HepG2 (cell line): ENCODE results near the gene TUFM. TPM values are rescaled to one million over a fixed set of nuclear protein-coding genes. Genes with fewer than 3 reads are reported as not detected.

Experiments
- GFI1 ChIP-seq: sonication (generic); formaldehyde crosslinking; IDR thresholded peaks from 2 replicates; pipeline ENCODE4 v1.5.0; 2020; ENCODE audit warnings: missing genetic modification reagents, mild to moderate bottlenecking, borderline replicate concordance
- MATR3 ChIP-seq: sonication (generic); formaldehyde crosslinking; IDR thresholded peaks from 2 replicates; pipeline ENCODE4 v1.4.0; 2020; ENCODE audit warnings: missing genetic modification reagents
- NPAS2 ChIP-seq: sonication (generic); formaldehyde crosslinking; IDR thresholded peaks from 2 replicates; pipeline ENCODE4 v1.8.0; 2022; ENCODE audit warnings: mild to moderate bottlenecking, missing genetic modification reagents, borderline replicate concordance
- SP1 ChIP-seq, 2 experiments: fragments of 450-650 bp in 1 of 2; sonication (generic) in 1 of 2; formaldehyde crosslinking in 1 of 2; IDR thresholded peaks; 2 replicates each; pipeline versions ENCODE4 v1.4.0 to v1.6.1; 2016 to 2020; ENCODE audit warnings: missing genetic modification reagents in 1 of 2
- ZBTB8A ChIP-seq: sonication (generic); formaldehyde crosslinking; IDR thresholded peaks from 2 replicates; pipeline ENCODE4 v1.4.0; 2020; ENCODE audit warnings: mild to moderate bottlenecking, low read depth, missing genetic modification reagents, borderline replicate concordance
- ZNF432 ChIP-seq: sonication (generic); formaldehyde crosslinking; IDR thresholded peaks from 2 replicates; pipeline ENCODE4 v1.5.0; 2020; ENCODE audit warnings: missing genetic modification reagents, mild to moderate bottlenecking, borderline replicate concordance
- ZNF460 ChIP-seq: sonication (generic); formaldehyde crosslinking; IDR thresholded peaks from 2 replicates; pipeline ENCODE4 v1.5.1; 2020; ENCODE audit warnings: missing genetic modification reagents, mild to moderate bottlenecking, borderline replicate concordance
- ZNF781 ChIP-seq: sonication (generic); formaldehyde crosslinking; IDR thresholded peaks from 2 replicates; pipeline ENCODE4 v1.5.1; 2020; ENCODE audit warnings: borderline replicate concordance, mild to moderate bottlenecking, missing genetic modification reagents; ENCODE audit errors: not compliant biosample characterization
- ZSCAN21 ChIP-seq: sonication (generic); formaldehyde crosslinking; IDR thresholded peaks from 2 replicates; pipeline ENCODE4 v1.8.0; 2022; ENCODE audit warnings: mild to moderate bottlenecking, missing genetic modification reagents, moderate library complexity, borderline replicate concordance
- polyA plus RNA-seq, 8 experiments: library from polyadenylated mRNA; depleted of rRNA in 3 of 8; stranded (reverse) in 7 of 8; unstranded in 1 of 8; fragments of >200 nt; fragmentation: Illumina TruSeq in 4 of 8; extraction: Trizol in 4 of 8; gene quantifications; 2 replicates each; pipeline versions ENCODE4 v1.2.1 to v1.2.3, GENCODE V29; 2011 to 2016; ENCODE audit warnings: low read depth in 4 of 8, missing spikeins in 1 of 8, mixed read lengths in 1 of 8; ENCODE audit not compliant: insufficient read depth in 1 of 8
- total RNA-seq, 5 experiments: library from RNA; depleted of rRNA; stranded (reverse); fragments of >200 nt; fragmentation: Illumina TruSeq; extraction: Trizol; gene quantifications; 2 replicates each; pipeline ENCODE4 v1.2.3, GENCODE V29; 2016; ENCODE audit warnings: low read depth in 1 of 5
- TF ChIP-seq, protein P1 (sequence below): sonication (generic); formaldehyde crosslinking; IDR thresholded peaks from 2 replicates; pipeline ENCODE4 v1.5.0; 2020; ENCODE audit warnings: missing genetic modification reagents, mild to moderate bottlenecking, borderline replicate concordance
- TF ChIP-seq, protein P2 (sequence below): sonication (generic); formaldehyde crosslinking; IDR thresholded peaks from 2 replicates; pipeline ENCODE4 v1.8.0; 2022; ENCODE audit warnings: missing genetic modification reagents, low read depth, mild to moderate bottlenecking, borderline replicate concordance
- TF ChIP-seq, protein P3 (sequence below), 2 experiments: sonication (generic) in 1 of 2; formaldehyde crosslinking in 1 of 2; IDR thresholded peaks; 2 replicates each; pipeline versions ENCODE4 v1.4.0 to v1.6.1; 2018 to 2020; ENCODE audit warnings: missing genetic modification reagents in 2 of 2, borderline replicate concordance in 1 of 2, low read depth in 1 of 2, mild to moderate bottlenecking in 1 of 2, missing biosample characterization in 1 of 2
- TF ChIP-seq, protein P4 (sequence below): sonication (generic); formaldehyde crosslinking; IDR thresholded peaks from 2 replicates; pipeline ENCODE4 v1.4.0; 2020; ENCODE audit warnings: missing genetic modification reagents
- TF ChIP-seq, protein P5 (sequence below): sonication (generic); formaldehyde crosslinking; IDR thresholded peaks from 2 replicates; pipeline ENCODE4 v1.8.1; 2023; ENCODE audit warnings: mild to moderate bottlenecking, missing genetic modification reagents
- TF ChIP-seq, protein P6 (sequence below): sonication (generic); formaldehyde crosslinking; conservative IDR thresholded peaks from 2 replicates; pipeline ENCODE4 v1.5.0; 2020; ENCODE audit warnings: missing genetic modification reagents
- TF ChIP-seq, protein P7 (sequence below): sonication (generic); formaldehyde crosslinking; IDR thresholded peaks from 2 replicates; pipeline ENCODE4 v1.5.0; 2020; ENCODE audit warnings: missing genetic modification reagents

TUFM gene
- total and polyA plus RNA-seq, 2 of the 13 experiments (the other 11 are each of a cell fraction or from before 2014, with no cell fraction given) = 206 to 298 TPM

DNA sequence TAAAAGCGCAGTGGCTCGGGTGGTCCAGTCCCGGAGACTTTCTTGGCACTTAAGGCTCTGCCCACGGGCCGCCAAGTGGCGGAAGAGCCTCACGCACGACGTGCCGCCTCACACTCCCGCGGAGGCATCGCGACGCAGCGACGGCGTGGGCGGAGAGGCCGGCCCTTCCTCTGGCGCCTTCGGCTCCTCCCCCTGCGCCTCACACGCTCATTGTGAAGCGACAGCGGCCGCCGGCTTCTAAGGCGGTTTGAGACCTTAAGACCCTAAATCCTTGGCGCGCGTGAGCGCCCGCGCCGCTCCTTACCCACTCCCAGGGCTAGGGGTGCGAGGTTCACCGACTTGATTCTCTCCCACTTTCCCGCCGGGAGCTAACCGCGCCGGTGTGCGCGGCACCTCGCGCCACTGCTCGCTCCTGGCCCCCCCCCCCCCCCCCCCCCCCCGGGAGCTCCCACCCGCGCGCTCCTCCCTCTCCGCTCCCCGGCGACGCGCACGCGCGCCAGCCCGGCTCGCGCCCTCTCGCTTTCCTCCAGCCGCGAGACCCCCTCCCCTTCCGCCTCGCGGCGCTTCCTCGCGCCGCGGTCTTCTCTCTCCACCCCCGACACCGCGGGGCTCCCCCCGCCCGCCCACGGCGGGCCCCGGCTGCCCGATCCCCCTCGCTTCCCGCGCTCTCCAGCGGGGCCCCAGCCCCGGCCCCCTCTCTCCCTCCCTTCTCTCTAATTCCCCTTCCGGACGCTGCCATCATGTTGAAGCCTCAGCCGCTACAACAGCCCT, 23.4 kb downstream of the TUFM start, which contains the start of gene ATXN2L (continued):
- TF ChIP-seq NPAS2 = no peak
- TF ChIP-seq ZNF432 (CRISPR knock-in tag) = no peak
- TF ChIP-seq, protein P1, sequence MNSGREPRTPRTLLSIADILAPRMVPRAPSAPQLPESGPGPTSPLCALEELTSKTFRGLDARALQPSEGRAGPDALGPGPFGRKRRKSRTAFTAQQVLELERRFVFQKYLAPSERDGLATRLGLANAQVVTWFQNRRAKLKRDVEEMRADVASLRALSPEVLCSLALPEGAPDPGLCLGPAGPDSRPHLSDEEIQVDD = peak; percentile 90; the same call in 1 of the 2 replicates
- no peak for TF ChIP-seq ZNF460 (CRISPR knock-in tag)
- TF ChIP-seq GFI1 (CRISPR knock-in tag) = peak; percentile 70; the same call in 1 of the 2 replicates
- no peak for TF ChIP-seq SP1 (IDR thresholded peaks at IDR 0.05)
- peak; percentile 100 for TF ChIP-seq SP1 (CRISPR knock-in tag; IDR thresholded peaks at IDR 0.05)
- TF ChIP-seq, protein P2, sequence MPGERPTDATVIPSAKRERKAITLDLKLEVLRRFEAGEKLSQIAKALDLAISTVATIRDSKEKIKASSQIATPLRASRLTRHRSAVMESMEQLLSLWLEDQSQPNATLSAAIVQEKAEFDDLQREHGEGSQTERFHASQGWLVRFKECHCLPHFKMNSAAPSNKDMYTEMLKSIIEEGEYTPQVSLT (CRISPR knock-in tag) = no peak
- peak; percentile 92 for TF ChIP-seq ZNF781 (CRISPR knock-in tag)
- TF ChIP-seq, protein P3, sequence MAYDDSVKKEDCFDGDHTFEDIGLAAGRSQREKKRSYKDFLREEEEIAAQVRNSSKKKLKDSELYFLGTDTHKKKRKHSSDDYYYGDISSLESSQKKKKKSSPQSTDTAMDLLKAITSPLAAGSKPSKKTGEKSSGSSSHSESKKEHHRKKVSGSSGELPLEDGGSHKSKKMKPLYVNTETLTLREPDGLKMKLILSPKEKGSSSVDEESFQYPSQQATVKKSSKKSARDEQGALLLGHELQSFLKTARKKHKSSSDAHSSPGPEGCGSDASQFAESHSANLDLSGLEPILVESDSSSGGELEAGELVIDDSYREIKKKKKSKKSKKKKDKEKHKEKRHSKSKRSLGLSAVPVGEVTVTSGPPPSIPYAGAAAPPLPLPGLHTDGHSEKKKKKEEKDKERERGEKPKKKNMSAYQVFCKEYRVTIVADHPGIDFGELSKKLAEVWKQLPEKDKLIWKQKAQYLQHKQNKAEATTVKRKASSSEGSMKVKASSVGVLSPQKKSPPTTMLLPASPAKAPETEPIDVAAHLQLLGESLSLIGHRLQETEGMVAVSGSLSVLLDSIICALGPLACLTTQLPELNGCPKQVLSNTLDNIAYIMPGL (CRISPR knock-in tag; IDR thresholded peaks at IDR 0.05; ENCODE audit: borderline replicate concordance in 1 of 2, low read depth in 1 of 2) = peak; percentile 97 to 98
- TF ChIP-seq, protein P4, sequence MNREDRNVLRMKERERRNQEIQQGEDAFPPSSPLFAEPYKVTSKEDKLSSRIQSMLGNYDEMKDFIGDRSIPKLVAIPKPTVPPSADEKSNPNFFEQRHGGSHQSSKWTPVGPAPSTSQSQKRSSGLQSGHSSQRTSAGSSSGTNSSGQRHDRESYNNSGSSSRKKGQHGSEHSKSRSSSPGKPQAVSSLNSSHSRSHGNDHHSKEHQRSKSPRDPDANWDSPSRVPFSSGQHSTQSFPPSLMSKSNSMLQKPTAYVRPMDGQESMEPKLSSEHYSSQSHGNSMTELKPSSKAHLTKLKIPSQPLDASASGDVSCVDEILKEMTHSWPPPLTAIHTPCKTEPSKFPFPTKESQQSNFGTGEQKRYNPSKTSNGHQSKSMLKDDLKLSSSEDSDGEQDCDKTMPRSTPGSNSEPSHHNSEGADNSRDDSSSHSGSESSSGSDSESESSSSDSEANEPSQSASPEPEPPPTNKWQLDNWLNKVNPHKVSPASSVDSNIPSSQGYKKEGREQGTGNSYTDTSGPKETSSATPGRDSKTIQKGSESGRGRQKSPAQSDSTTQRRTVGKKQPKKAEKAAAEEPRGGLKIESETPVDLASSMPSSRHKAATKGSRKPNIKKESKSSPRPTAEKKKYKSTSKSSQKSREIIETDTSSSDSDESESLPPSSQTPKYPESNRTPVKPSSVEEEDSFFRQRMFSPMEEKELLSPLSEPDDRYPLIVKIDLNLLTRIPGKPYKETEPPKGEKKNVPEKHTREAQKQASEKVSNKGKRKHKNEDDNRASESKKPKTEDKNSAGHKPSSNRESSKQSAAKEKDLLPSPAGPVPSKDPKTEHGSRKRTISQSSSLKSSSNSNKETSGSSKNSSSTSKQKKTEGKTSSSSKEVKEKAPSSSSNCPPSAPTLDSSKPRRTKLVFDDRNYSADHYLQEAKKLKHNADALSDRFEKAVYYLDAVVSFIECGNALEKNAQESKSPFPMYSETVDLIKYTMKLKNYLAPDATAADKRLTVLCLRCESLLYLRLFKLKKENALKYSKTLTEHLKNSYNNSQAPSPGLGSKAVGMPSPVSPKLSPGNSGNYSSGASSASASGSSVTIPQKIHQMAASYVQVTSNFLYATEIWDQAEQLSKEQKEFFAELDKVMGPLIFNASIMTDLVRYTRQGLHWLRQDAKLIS (CRISPR knock-in tag) = peak; percentile 85
- TF ChIP-seq, protein P5, sequence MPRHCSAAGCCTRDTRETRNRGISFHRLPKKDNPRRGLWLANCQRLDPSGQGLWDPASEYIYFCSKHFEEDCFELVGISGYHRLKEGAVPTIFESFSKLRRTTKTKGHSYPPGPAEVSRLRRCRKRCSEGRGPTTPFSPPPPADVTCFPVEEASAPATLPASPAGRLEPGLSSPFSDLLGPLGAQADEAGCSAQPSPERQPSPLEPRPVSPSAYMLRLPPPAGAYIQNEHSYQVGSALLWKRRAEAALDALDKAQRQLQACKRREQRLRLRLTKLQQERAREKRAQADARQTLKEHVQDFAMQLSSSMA (CRISPR knock-in tag) = peak; percentile 74; the same call in 1 of the 2 replicates
- no peak; the same call in 1 of the 2 replicates for TF ChIP-seq ZBTB8A (CRISPR knock-in tag)
- TF ChIP-seq, protein P6, sequence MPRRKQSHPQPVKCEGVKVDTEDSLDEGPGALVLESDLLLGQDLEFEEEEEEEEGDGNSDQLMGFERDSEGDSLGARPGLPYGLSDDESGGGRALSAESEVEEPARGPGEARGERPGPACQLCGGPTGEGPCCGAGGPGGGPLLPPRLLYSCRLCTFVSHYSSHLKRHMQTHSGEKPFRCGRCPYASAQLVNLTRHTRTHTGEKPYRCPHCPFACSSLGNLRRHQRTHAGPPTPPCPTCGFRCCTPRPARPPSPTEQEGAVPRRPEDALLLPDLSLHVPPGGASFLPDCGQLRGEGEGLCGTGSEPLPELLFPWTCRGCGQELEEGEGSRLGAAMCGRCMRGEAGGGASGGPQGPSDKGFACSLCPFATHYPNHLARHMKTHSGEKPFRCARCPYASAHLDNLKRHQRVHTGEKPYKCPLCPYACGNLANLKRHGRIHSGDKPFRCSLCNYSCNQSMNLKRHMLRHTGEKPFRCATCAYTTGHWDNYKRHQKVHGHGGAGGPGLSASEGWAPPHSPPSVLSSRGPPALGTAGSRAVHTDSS (CRISPR knock-in tag) = no peak
- peak; percentile 83 for TF ChIP-seq ZSCAN21 (CRISPR knock-in tag)
- TF ChIP-seq, protein P7, sequence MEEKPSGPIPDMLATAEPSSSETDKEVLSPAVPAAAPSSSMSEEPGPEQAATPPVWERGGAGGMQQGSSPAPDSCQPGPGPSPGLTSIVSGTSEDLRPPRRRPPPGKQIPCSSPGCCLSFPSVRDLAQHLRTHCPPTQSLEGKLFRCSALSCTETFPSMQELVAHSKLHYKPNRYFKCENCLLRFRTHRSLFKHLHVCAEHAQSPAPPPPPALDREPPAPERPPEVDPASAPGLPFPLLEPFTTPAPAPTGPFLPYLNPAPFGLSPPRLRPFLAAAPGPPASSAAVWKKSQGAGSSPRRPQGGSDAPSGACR (CRISPR knock-in tag) = 0 out of 2 replicates have a peak, but pooled peaks have one; percentile 76
- TF ChIP-seq MATR3 (CRISPR knock-in tag) = no peak
